Activated B cell treated with CpG ODN at 0.5 μM for 24 hours (primary cell): ENCODE measurements around the gene SCGB1A1. TPM values are rescaled to one million over a fixed set of nuclear protein-coding genes. Genes with fewer than 3 reads are reported as not detected.

Experiments
- ATAC-seq: fragments of 200-7000 bp; cut with Tn5 transposase; one replicate; pipeline ENCODE4 v1.10.0; 2021; ENCODE audit warnings: low read depth, mild to moderate bottlenecking, moderate library complexity
- CTCF ChIA-PET: fragments of 350-600 bp; sonication (Branson Sonifier 250); formaldehyde crosslinking; loops from one replicate; lab custom pipeline; 2021; ENCODE audit warnings: antibody characterized with exemption; lab: Charles Lee
- POLR2A ChIA-PET: fragments of 350-600 bp; sonication (Branson Sonifier 250); formaldehyde crosslinking; loops from one replicate; lab custom pipeline; 2021; ENCODE audit warnings: antibody characterized with exemption; lab: Charles Lee
- DNase-seq: peaks from one replicate; pipeline ENCODE4 v3.0.0; 2022
- H3K27ac Mint-ChIP-seq: one replicate; pipeline ENCODE4 v1.8.0; 2020; ENCODE audit warnings: mixed read lengths
- H3K27me3 Mint-ChIP-seq: one replicate; pipeline ENCODE4 v1.8.0; 2021; ENCODE audit warnings: mixed read lengths
- H3K36me3 Mint-ChIP-seq: one replicate; pipeline ENCODE4 v1.8.0; 2021; ENCODE audit warnings: low read depth, mixed read lengths
- H3K4me1 Mint-ChIP-seq: one replicate; pipeline ENCODE4 v1.8.0; 2021; ENCODE audit warnings: mixed read lengths
- H3K4me3 Mint-ChIP-seq: one replicate; pipeline ENCODE4 v1.8.0; 2020; ENCODE audit warnings: mild to moderate bottlenecking, mixed read lengths
- H3K9me3 Mint-ChIP-seq: one replicate; pipeline ENCODE4 v1.8.0; 2020; ENCODE audit warnings: mixed read lengths
- intact Hi-C: fragments of 100-400 bp; cut with micrococcal nuclease; formaldehyde crosslinking; loops from one replicate; pipeline ENCODE4 v1.15.1; 2024
- total RNA-seq: library from RNA; stranded (reverse); gene quantifications from 2 replicates; pipeline ENCODE4 v1.2.3, GENCODE V29; 2022
- TF ChIP-seq, protein P1 (sequence below): fragments of 200-600 bp; IDR thresholded peaks from one replicate; pipeline ENCODE4 v1.8.0; 2022; ENCODE audit warnings: antibody characterized with exemption, mild to moderate bottlenecking

The SCGB1A1 gene
- total RNA-seq, 1 donor from 2014 or later, result not detected

- DNase-seq (no peak), ATAC-seq (no peak)
- peaks cover 6% of the 10 kb centered on the region for H3K27me3 Mint-ChIP-seq
- ChIA-PET POLR2A (no interaction called here), CTCF (interaction anchor here (0.6 kb wide), 1 partner anchor 158 kb away, joined by 3 read pairs; no protein-coding TSS in a partner anchor)
- intact Hi-C loops, result no loop called here
- H3K4me3 Mint-ChIP-seq, result no peak overlapping the region
- H3K36me3 Mint-ChIP-seq, result no peaks in the 10 kb centered on the region
- TF ChIP-seq, protein P1, sequence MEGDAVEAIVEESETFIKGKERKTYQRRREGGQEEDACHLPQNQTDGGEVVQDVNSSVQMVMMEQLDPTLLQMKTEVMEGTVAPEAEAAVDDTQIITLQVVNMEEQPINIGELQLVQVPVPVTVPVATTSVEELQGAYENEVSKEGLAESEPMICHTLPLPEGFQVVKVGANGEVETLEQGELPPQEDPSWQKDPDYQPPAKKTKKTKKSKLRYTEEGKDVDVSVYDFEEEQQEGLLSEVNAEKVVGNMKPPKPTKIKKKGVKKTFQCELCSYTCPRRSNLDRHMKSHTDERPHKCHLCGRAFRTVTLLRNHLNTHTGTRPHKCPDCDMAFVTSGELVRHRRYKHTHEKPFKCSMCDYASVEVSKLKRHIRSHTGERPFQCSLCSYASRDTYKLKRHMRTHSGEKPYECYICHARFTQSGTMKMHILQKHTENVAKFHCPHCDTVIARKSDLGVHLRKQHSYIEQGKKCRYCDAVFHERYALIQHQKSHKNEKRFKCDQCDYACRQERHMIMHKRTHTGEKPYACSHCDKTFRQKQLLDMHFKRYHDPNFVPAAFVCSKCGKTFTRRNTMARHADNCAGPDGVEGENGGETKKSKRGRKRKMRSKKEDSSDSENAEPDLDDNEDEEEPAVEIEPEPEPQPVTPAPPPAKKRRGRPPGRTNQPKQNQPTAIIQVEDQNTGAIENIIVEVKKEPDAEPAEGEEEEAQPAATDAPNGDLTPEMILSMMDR, result no peak
- H3K4me1 Mint-ChIP-seq, result peaks cover 9% of the 10 kb centered on the region
- no peaks in the 10 kb centered on the region for H3K9me3 Mint-ChIP-seq
- H3K27ac Mint-ChIP-seq, result no peak overlapping the region
These were observed 19.0 kb upstream of the SCGB1A1 start for GRCh38 chr11:62399878-62400266.

DNA sequence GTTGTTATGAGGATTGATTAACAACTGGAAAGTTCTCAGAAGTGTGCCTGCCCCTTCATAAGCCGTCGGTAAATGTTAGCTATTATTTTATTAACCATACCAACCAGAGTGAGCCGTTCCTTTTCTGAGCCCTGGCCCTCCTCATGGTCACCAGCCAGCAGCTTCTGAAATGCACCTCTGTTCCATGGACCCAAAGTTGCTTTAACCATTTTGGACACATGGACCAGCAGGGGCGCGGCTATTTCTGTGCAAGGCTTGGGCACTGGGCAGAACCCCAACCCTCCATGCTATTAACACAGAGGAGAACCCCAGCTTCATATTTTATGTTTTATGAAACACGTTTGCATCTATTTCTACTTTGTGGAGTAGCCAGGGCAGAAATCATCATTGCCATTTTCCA lies 18.6 kb upstream of the SCGB1A1 start:
- DNase-seq (no peak), ATAC-seq (no peak)
- ChIA-PET POLR2A (no interaction called here), CTCF (interaction anchor here (0.6 kb wide), 1 partner anchor 157 kb away, joined by 3 read pairs; no protein-coding TSS in a partner anchor)
- TF ChIP-seq, protein P1, result no peak
- Mint-ChIP-seq H3K4me3 (no peak overlapping the region), H3K27me3 (peaks cover 6% of the 10 kb centered on the region), H3K4me1 (peaks cover 9% of the 10 kb centered on the region), H3K36me3 (no peaks in the 10 kb centered on the region), H3K9me3 (no peaks in the 10 kb centered on the region), H3K27ac (no peak overlapping the region)
- intact Hi-C loops, result no loop called here

DNA sequence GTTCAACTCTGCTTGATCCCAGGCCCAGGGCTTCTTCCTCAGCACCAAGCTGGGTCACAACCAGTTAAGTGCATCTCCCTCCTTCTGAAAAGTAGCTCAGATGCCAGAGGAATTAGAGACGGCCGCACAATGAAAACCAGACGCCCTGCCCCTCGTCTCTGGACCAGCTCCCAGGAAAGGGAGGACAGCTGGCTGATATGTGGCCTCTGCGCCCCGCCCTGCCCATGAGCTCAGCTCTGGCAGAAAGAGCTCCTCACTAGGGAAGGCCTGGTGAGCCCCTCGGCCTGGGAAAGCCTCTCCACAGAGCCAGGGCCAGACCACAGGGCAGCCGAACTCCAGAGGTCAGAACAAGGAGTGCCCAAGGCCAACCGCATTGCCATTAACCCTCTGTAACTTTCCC lies 18.1 kb upstream of the SCGB1A1 start:
- Mint-ChIP-seq H3K4me1 (peaks cover 9% of the 10 kb centered on the region), H3K4me3 (no peak overlapping the region), H3K36me3 (no peaks in the 10 kb centered on the region), H3K27me3 (peaks cover 6% of the 10 kb centered on the region), H3K27ac (no peak overlapping the region), H3K9me3 (no peaks in the 10 kb centered on the region)
- intact Hi-C loops, result no loop called here
- no peak for DNase-seq
- ChIA-PET CTCF (no interaction called here), POLR2A (no interaction called here)
- TF ChIP-seq, protein P1, result no peak
- ATAC-seq, result no peak

GRCh38 chr11:62401356-62401755 lies 17.5 kb upstream of the SCGB1A1 start:
- CTCF ChIA-PET, result interaction anchor here (0.9 kb wide), 1 partner anchor 293 kb away, joined by 3 read pairs; no protein-coding TSS in a partner anchor
- Mint-ChIP-seq H3K27ac (no peak overlapping the region), H3K4me1 (peaks cover 9% of the 10 kb centered on the region), H3K36me3 (no peaks in the 10 kb centered on the region), H3K27me3 (peaks cover 6% of the 10 kb centered on the region), H3K4me3 (no peak overlapping the region), H3K9me3 (no peaks in the 10 kb centered on the region)
- DNase-seq (no peak), ATAC-seq (no peak)
- POLR2A ChIA-PET, result no interaction called here
- TF ChIP-seq, protein P1, result no peak
- intact Hi-C loops, result no loop called here

GRCh38 chr11:62401811-62402210 lies 17.0 kb upstream of the SCGB1A1 start:
- ATAC-seq (no peak), DNase-seq (no peak)
- Mint-ChIP-seq H3K9me3 (no peaks in the 10 kb centered on the region), H3K4me3 (no peak overlapping the region), H3K36me3 (no peaks in the 10 kb centered on the region), H3K27ac (no peak overlapping the region), H3K27me3 (peaks cover 6% of the 10 kb centered on the region), H3K4me1 (peaks cover 9% of the 10 kb centered on the region)
- ChIA-PET POLR2A (interaction anchor here (0.6 kb wide), 1 partner anchor 134 kb away, joined by 4 read pairs; no protein-coding TSS in a partner anchor), CTCF (interaction anchor here (0.9 to 1.0 kb wide), 2 partner anchors 8 to 292 kb away, joined by 3 read pairs; no protein-coding TSS in a partner anchor)
- intact Hi-C loops, result no loop called here
- TF ChIP-seq, protein P1, result no peak
